Panc1 (cell line): ENCODE data around the gene TXNRD1. TPM values are rescaled to one million over a fixed set of nuclear protein-coding genes. Genes with fewer than 3 reads are reported as not detected.
"Not testable (repeated sequence)": the region's sequence is repeated elsewhere in the genome, so short reads cannot be mapped to it uniquely, and the experiment has no call there.

Source experiments
- ATAC-seq: fragments of 200-7000 bp; cut with Tn5 transposase; 2 replicates; pipeline ENCODE4 v1.9.1; 2020; ENCODE audit warnings: mild to moderate bottlenecking, moderate library complexity
- BruUV-seq: library from RNA; stranded (reverse); fragments of 400-500 nt; replicated peaks from 2 replicates; lab custom pipeline; 2021; lab: Mats Ljungman, UMichigan
- CTCF ChIA-PET: fragments of 300-600 bp; sonication (Branson Sonifier 250); formaldehyde crosslinking; loops from one replicate; lab custom pipeline; 2022; ENCODE audit warnings: antibody characterized with exemption; lab: Charles Lee
- POLR2A ChIA-PET: fragments of 300-600 bp; sonication (Branson Sonifier 250); formaldehyde crosslinking; loops from one replicate; lab custom pipeline; 2022; ENCODE audit warnings: antibody characterized with exemption; lab: Charles Lee
- DNase-seq: peaks from one replicate; pipeline ENCODE4 v3.0.0-alpha.2; 2010; ENCODE audit warnings: low read depth, low spot score
- H3K27ac ChIP-seq: 2 replicates; pipeline ENCODE4 v1.5.1; 2011; ENCODE audit warnings: mild to moderate bottlenecking, low read length, inconsistent platforms
- H3K27me3 ChIP-seq: fragments of 200-500 bp; sonication (Bioruptor generic); 2 replicates; pipeline ENCODE4 v1.6.0; 2014; ENCODE audit warnings: low read length, inconsistent platforms; ENCODE audit not compliant: control insufficient read depth, insufficient read depth
- H3K36me3 ChIP-seq: fragments of 200-500 bp; sonication (Bioruptor generic); 2 replicates; pipeline ENCODE4 v1.5.1; 2014; ENCODE audit warnings: inconsistent platforms, mild to moderate bottlenecking, low read length, moderate library complexity; ENCODE audit not compliant: control insufficient read depth, insufficient read depth
- H3K4me1 ChIP-seq: 2 replicates; pipeline ENCODE4 v1.5.1; 2011; ENCODE audit warnings: inconsistent platforms, mild to moderate bottlenecking, low read length, moderate library complexity; ENCODE audit not compliant: control insufficient read depth, insufficient read depth
- H3K4me3 ChIP-seq, 2 experiments: 2 replicates each; pipeline ENCODE4 v1.5.1; 2011 to 2012; ENCODE audit warnings: low read depth in 2 of 2, low read length in 2 of 2, mild to moderate bottlenecking in 2 of 2, inconsistent platforms in 1 of 2, moderate library complexity in 1 of 2
- H3K9me3 ChIP-seq: fragments of 200-500 bp; sonication (Bioruptor generic); 2 replicates; pipeline ENCODE4 v1.5.1; 2014; ENCODE audit warnings: low read depth, mild to moderate bottlenecking, inconsistent platforms, low read length, moderate library complexity; ENCODE audit not compliant: control insufficient read depth, insufficient read depth
- POLR2AphosphoS5 ChIP-seq: IDR thresholded peaks from 2 replicates; pipeline ENCODE4 v1.6.1; 2012; ENCODE audit warnings: mild to moderate bottlenecking, low read depth, low read length, moderate library complexity
- SIN3A ChIP-seq: IDR thresholded peaks from 2 replicates; pipeline ENCODE4 v1.6.1; 2012; ENCODE audit warnings: low read depth, mild to moderate bottlenecking, low read length, moderate library complexity, borderline replicate concordance; ENCODE audit not compliant: insufficient read depth
- TCF7L2 ChIP-seq: IDR thresholded peaks from 2 replicates; pipeline ENCODE4 v1.6.1; 2011; ENCODE audit warnings: mild to moderate bottlenecking, low read depth, low read length, inconsistent platforms
- in situ Hi-C: cut with HindIII; loops from 2 replicates; pipeline ENCODE4 v1.10.0; 2016; ENCODE audit warnings: low sequenced_read_pairs, low pct_unique_long_range_greater_than_20kb
- intact Hi-C: fragments of 100-400 bp; cut with micrococcal nuclease; formaldehyde crosslinking; loops from one replicate; pipeline ENCODE4 v1.10.0; 2022; ENCODE audit not compliant: unreplicated experiment
- total RNA-seq: library from RNA; stranded (reverse); gene quantifications from one replicate; pipeline ENCODE4 v1.2.1, GENCODE V29; 2021; ENCODE audit not compliant: unreplicated experiment
- TF ChIP-seq, protein P1 (sequence below), 2 experiments: IDR thresholded peaks; 2 replicates each; pipeline ENCODE4 v1.6.1; 2011 to 2012; ENCODE audit warnings: low read depth in 2 of 2, control low read depth in 1 of 2, low read length in 1 of 2, mild to moderate bottlenecking in 1 of 2, moderate library complexity in 1 of 2; ENCODE audit not compliant: insufficient read depth in 1 of 2
- TF ChIP-seq, protein P2 (sequence below): fragments of 450-650 bp; IDR thresholded peaks from 2 replicates; pipeline ENCODE4 v1.5.1; 2017; ENCODE audit warnings: mild to moderate bottlenecking

The TXNRD1 gene
- total RNA-seq, 1 experiment from 2014 or later: 348 TPM

DNA sequence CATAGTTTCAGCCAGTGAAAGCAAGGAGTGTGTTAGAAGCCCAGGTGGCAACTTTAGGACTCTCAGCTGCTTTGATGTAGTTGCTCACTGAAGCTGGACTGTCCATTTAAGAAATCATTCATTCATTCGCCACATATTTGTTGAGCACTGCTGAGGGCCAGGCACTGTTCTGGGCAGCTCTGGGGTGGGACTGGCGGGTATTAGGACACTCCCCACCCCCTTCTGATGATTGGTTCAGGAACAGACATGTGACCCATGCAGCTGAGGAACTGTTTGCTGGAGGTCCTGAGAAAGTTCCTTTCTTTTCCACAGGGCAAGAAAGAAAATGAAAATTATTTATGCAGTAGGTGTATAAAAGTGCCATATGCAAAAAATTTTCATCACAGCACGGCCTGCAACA lies 170.9 kb downstream of the TXNRD1 start:
- POLR2A ChIA-PET: interaction anchor here (0.6 to 0.7 kb wide), 2 partner anchors 18 to 464 kb away, joined by 5 to 7 read pairs; no protein-coding TSS in a partner anchor
- BruUV-seq: no TSS peak
- TF ChIP-seq SIN3A (no peak), POLR2AphosphoS5 (no peak), TCF7L2 (no peak)
- TF ChIP-seq, protein P1, sequence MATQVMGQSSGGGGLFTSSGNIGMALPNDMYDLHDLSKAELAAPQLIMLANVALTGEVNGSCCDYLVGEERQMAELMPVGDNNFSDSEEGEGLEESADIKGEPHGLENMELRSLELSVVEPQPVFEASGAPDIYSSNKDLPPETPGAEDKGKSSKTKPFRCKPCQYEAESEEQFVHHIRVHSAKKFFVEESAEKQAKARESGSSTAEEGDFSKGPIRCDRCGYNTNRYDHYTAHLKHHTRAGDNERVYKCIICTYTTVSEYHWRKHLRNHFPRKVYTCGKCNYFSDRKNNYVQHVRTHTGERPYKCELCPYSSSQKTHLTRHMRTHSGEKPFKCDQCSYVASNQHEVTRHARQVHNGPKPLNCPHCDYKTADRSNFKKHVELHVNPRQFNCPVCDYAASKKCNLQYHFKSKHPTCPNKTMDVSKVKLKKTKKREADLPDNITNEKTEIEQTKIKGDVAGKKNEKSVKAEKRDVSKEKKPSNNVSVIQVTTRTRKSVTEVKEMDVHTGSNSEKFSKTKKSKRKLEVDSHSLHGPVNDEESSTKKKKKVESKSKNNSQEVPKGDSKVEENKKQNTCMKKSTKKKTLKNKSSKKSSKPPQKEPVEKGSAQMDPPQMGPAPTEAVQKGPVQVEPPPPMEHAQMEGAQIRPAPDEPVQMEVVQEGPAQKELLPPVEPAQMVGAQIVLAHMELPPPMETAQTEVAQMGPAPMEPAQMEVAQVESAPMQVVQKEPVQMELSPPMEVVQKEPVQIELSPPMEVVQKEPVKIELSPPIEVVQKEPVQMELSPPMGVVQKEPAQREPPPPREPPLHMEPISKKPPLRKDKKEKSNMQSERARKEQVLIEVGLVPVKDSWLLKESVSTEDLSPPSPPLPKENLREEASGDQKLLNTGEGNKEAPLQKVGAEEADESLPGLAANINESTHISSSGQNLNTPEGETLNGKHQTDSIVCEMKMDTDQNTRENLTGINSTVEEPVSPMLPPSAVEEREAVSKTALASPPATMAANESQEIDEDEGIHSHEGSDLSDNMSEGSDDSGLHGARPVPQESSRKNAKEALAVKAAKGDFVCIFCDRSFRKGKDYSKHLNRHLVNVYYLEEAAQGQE (IDR thresholded peaks at IDR 0.05; ENCODE audit: insufficient read depth in 1 of 2, low read depth in 2 of 2, low read length in 1 of 2): no peak
- TF ChIP-seq, protein P2, sequence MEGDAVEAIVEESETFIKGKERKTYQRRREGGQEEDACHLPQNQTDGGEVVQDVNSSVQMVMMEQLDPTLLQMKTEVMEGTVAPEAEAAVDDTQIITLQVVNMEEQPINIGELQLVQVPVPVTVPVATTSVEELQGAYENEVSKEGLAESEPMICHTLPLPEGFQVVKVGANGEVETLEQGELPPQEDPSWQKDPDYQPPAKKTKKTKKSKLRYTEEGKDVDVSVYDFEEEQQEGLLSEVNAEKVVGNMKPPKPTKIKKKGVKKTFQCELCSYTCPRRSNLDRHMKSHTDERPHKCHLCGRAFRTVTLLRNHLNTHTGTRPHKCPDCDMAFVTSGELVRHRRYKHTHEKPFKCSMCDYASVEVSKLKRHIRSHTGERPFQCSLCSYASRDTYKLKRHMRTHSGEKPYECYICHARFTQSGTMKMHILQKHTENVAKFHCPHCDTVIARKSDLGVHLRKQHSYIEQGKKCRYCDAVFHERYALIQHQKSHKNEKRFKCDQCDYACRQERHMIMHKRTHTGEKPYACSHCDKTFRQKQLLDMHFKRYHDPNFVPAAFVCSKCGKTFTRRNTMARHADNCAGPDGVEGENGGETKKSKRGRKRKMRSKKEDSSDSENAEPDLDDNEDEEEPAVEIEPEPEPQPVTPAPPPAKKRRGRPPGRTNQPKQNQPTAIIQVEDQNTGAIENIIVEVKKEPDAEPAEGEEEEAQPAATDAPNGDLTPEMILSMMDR: no peak
- Histone ChIP-seq H3K4me1 (no peaks in the 10 kb centered on the region), H3K9me3 (no peaks in the 10 kb centered on the region), H3K27ac (no peak overlapping the region), H3K4me3 (no peak overlapping the region), H3K27me3 (no peaks in the 10 kb centered on the region), H3K36me3 (no peaks in the 10 kb centered on the region)
- intact Hi-C loops (loop anchor here (10.0 kb wide), 1 partner anchor 488 kb away; no protein-coding TSS in a partner anchor), in situ Hi-C loops (no loop called here)
- DNase-seq (no peak), ATAC-seq (no peak)
- CTCF ChIA-PET: no interaction called here

DNA sequence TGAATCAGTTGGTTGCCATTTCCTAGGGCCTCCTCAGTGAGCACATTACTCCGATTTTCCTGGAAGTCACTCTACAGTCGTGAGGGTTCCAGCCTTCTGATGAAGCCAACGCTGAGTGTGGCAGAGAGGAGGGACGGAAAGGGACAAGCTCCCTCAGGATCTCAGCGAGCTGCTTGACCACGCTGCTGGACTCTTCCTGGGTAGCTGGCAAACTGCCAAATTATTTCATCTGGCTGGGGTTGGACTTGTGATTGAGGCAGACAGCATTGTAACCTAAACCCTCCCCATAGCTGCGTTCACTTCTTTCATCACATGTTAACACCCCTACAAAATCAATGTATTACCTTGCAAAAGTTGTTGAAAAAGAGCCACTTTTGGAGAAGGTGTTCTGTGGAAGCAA lies 171.6 kb downstream of the TXNRD1 start:
- no TSS peak for BruUV-seq
- ChIA-PET POLR2A (no interaction called here), CTCF (interaction anchor here (0.7 to 0.9 kb wide), 2 partner anchors 49 to 70 kb away, joined by 3 read pairs; partner anchors contain the start of gene CHST11)
- TF ChIP-seq TCF7L2: no peak
- TF ChIP-seq, protein P1 (IDR thresholded peaks at IDR 0.05; ENCODE audit: insufficient read depth in 1 of 2, low read depth in 2 of 2, low read length in 1 of 2): no peak
- DNase-seq (no peak), ATAC-seq (no peak)
- Histone ChIP-seq H3K27ac (no peak overlapping the region), H3K4me3 (no peak overlapping the region), H3K4me1 (no peaks in the 10 kb centered on the region), H3K9me3 (no peaks in the 10 kb centered on the region), H3K36me3 (no peaks in the 10 kb centered on the region), H3K27me3 (no peaks in the 10 kb centered on the region)
- intact Hi-C loops: loop anchor here (10.0 kb wide), 1 partner anchor 488 kb away; no protein-coding TSS in a partner anchor
- in situ Hi-C loops: no loop called here

- H3K4me3 ChIP-seq, BruUV-seq, in situ Hi-C loops, intact Hi-C loops, ATAC-seq, H3K4me1 ChIP-seq, H3K36me3 ChIP-seq, CTCF ChIA-PET, DNase-seq, H3K9me3 ChIP-seq, H3K27me3 ChIP-seq, POLR2A ChIA-PET, H3K27ac ChIP-seq: not testable (repeated sequence)
These were observed 178.5 kb downstream of the TXNRD1 start for GRCh38 chr12:104394086-104394485.
